Caki2 (cell line): ENCODE measurements around the gene PIGV. TPM values are rescaled to one million over a fixed set of nuclear protein-coding genes. Genes with fewer than 3 reads are reported as not detected.

Source experiments
- total RNA-seq: library from RNA; depleted of rRNA; stranded (reverse); fragments of >200 nt; shearing (Covaris generic); gene quantifications from 2 replicates; pipeline ENCODE4 v1.2.3, GENCODE V29; 2014; ENCODE audit warnings: low replicate concordance; rRNA removed

PIGV gene
- total RNA-seq, 1 experiment from 2014 or later = 14.7 TPM

Other genes starting within 250 kb of the PIGV start
- gene ARID1A, start 91.9 kb upstream of the PIGV start, total RNA-seq = 8.4 and 9.5 TPM in 2 replicates
- gene ZDHHC18, start 38.7 kb downstream of the PIGV start, total RNA-seq = 17.4 and 23.5 TPM in 2 replicates
- gene SFN, start 75.2 kb downstream of the PIGV start, total RNA-seq = 211 and 262 TPM in 2 replicates
- 16.1 and 16.9 TPM in 2 replicates for gene GPN2, start 102.3 kb downstream of the PIGV start, total RNA-seq
- 13.0 and 17.3 TPM in 2 replicates for gene GPATCH3, start 112.5 kb downstream of the PIGV start, total RNA-seq
- gene NR0B2, start 126.0 kb downstream of the PIGV start, total RNA-seq = not detected in 2 replicates
- 36.2 and 41.3 TPM in 2 replicates for gene NUDC, start 133.8 kb downstream of the PIGV start, total RNA-seq
- gene KDF1, start 172.5 kb downstream of the PIGV start, total RNA-seq = 0.61 and 0.96 TPM in 2 replicates
- 177 and 245 TPM in 2 replicates for gene TRNP1, start 205.7 kb downstream of the PIGV start, total RNA-seq
- gene TENT5B, start 224.9 kb downstream of the PIGV start, total RNA-seq = 5.2 and 7.7 TPM in 2 replicates